Measurements from ENCODE around the gene SCYL2. TPM values are rescaled to one million over a fixed set of nuclear protein-coding genes. Genes with fewer than 3 reads are reported as not detected.
"Not testable (repeated sequence)": the region's sequence is repeated elsewhere in the genome, so short reads cannot be mapped to it uniquely, and the experiment has no call there.

SCYL2 gene
- total RNA-seq, 1 donor from 2014 or later, result 38.7 TPM

DNA sequence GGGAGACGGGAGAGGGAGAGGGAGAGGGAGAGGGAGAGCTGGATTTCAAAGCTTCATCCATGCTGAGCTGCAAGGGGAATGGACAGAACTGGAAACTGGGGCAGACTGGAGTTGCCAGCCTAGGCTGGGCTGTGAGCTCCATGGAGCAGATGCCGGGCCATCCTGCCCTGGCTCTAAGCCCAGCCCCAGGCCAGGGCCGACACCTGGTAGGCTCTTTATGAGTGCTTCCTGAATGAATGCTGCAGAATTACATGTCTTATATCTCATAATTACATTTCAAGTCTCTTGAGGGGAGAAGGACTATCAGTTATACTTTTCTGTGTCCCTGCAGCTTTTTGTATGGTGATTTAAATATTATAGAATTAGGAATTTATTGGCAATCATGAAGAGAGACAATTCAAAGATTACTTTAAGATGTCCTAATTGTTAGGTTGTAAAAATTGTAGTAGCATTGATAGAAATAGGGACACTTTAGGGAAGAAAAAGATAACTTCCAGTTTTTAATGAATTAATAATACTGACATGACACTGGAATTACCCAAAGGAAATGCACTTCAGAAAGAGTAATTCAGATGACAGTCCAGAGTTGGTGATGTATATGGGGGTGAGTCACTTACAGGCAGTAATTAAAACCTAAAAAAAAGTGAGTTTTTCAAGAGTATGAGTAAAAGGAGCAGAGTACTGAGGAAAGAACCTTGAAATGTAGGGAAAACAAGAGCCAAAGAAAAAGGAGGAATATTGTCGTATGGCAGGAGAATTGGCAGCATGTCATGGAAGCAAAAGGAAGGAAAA is 29.0 kb downstream of the SCYL2 start:
- Mint-ChIP-seq H3K36me3 (ENCODE audit: low read depth) (peaks cover 46% of the 10 kb centered on the region), H3K27me3 (no peaks in the 10 kb centered on the region), H3K4me1 (no peaks in the 10 kb centered on the region), H3K9me3 (peaks cover 6% of the 10 kb centered on the region), H3K27ac (no peak overlapping the region), H3K4me3 (no peak overlapping the region)
- TF ChIP-seq, protein P1, sequence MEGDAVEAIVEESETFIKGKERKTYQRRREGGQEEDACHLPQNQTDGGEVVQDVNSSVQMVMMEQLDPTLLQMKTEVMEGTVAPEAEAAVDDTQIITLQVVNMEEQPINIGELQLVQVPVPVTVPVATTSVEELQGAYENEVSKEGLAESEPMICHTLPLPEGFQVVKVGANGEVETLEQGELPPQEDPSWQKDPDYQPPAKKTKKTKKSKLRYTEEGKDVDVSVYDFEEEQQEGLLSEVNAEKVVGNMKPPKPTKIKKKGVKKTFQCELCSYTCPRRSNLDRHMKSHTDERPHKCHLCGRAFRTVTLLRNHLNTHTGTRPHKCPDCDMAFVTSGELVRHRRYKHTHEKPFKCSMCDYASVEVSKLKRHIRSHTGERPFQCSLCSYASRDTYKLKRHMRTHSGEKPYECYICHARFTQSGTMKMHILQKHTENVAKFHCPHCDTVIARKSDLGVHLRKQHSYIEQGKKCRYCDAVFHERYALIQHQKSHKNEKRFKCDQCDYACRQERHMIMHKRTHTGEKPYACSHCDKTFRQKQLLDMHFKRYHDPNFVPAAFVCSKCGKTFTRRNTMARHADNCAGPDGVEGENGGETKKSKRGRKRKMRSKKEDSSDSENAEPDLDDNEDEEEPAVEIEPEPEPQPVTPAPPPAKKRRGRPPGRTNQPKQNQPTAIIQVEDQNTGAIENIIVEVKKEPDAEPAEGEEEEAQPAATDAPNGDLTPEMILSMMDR (IDR thresholded peaks at IDR 0.05), result no peak
- ATAC-seq (ENCODE audit: low read depth), result no peak
- ChIA-PET POLR2A (no interaction called here), CTCF (no interaction called here)
- no peak for DNase-seq
- intact Hi-C loops (cut with micrococcal nuclease), result no loop called here

DNA sequence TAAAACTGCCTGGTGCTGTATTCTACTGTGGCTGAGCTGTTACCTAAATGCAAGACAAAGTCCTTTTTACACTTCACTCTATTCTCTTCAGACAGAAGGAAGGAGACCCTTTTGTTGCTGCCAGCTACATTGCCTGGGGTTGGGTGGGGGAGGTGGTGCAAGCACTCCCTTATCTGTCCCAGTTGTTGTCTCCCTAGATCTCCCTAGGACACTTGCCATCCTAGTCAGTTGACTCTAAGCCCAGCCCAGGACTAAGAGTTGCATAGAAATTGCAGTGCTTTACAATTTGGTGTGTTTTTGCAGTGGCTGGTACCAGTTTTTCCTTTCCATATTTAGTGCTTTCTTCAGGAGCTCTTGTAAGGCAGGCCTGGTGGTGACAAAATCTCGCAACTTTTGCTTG is 35.1 kb downstream of the SCYL2 start:
- H3K36me3 Mint-ChIP-seq (ENCODE audit: low read depth), result peaks cover 75% of the 10 kb centered on the region
- intact Hi-C loops (cut with micrococcal nuclease), result no loop called here
- H3K4me1 Mint-ChIP-seq, result no peaks in the 10 kb centered on the region
- peaks cover 20% of the 10 kb centered on the region for H3K9me3 Mint-ChIP-seq
- TF ChIP-seq, protein P1 (IDR thresholded peaks at IDR 0.05), result no peak
- no peak overlapping the region for H3K4me3 Mint-ChIP-seq
- no peak overlapping the region for H3K27ac Mint-ChIP-seq
- POLR2A ChIA-PET, result no interaction called here
- CTCF ChIA-PET, result no interaction called here
- no peaks in the 10 kb centered on the region for H3K27me3 Mint-ChIP-seq
- DNase-seq (no peak), ATAC-seq (ENCODE audit: low read depth) (no peak)

DNA sequence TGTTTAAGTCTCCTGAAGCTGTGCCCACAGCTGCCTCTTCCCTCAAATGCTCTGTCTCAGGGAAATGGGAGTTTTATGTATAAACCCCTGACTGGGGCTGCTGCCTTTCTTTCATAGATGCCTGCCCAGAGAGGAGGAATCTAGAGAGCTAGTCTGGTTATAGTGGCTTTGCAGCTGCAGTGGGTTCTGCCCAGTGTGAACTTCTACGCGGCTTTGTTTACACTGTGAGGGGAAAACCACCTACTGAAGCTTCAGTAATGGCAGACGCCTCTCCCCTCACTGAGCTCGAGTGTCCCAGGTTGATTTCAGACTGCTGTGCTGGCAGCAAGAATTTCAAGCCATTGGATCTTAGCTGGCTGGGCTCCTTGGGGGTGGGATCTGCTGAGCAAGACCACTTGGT is 36.9 kb downstream of the SCYL2 start:
- POLR2A ChIA-PET, result no interaction called here
- peaks cover 27% of the 10 kb centered on the region for H3K9me3 Mint-ChIP-seq
- H3K36me3 Mint-ChIP-seq (ENCODE audit: low read depth), result peaks cover 69% of the 10 kb centered on the region
- no peaks in the 10 kb centered on the region for H3K4me1 Mint-ChIP-seq
- DNase-seq, result no peak
- intact Hi-C loops (cut with micrococcal nuclease), result no loop called here
- CTCF ChIA-PET, result no interaction called here
- H3K4me3 Mint-ChIP-seq, result no peak overlapping the region
- no peak overlapping the region for H3K27ac Mint-ChIP-seq
- H3K27me3 Mint-ChIP-seq, result no peaks in the 10 kb centered on the region
- TF ChIP-seq, protein P1 (IDR thresholded peaks at IDR 0.05), result no peak
- no peak for ATAC-seq (ENCODE audit: low read depth)

DNA sequence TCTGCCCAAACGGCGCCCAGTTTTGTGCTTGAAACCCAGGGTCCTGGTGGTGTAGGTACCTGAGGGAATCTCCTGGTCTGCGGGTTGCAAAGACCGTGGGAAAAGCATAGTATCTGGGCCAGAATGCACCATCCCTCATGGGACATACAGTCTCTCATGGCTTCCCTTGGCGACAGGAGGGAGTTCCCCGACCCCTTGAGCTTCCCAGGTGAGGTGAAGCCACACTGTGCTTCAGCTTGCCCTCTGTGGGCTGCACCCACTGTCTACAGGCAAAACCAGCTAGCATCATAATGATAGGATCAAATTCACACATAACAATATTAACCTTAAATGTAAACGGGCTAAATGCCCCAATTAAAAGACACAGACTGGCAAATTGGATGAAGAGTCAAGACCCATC is 37.4 kb downstream of the SCYL2 start:
- peaks cover 69% of the 10 kb centered on the region for H3K36me3 Mint-ChIP-seq (ENCODE audit: low read depth)
- H3K27ac Mint-ChIP-seq; H3K27me3 Mint-ChIP-seq; ATAC-seq (ENCODE audit: low read depth); H3K4me1 Mint-ChIP-seq; DNase-seq; POLR2A ChIA-PET; intact Hi-C loops (cut with micrococcal nuclease); CTCF ChIA-PET; H3K4me3 Mint-ChIP-seq: not testable (repeated sequence)
- peaks cover 27% of the 10 kb centered on the region for H3K9me3 Mint-ChIP-seq

DNA sequence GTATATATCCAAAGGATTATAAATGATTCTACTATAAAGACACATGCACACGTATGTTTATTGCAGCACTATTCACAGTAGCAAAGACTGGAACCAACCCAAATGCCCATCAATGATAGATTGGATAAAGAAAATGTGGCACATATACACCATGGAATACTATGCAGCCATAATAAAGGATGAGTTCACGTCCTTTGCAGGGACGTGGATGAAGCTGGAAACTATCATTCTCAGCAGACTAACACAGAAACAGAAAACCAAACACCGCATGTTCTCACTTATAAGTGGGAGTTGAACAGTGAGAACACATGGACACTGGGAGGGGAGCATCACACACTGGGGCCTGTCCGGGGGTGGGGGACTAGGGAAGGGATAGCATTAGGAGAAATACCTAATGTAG is 41.2 kb downstream of the SCYL2 start:
- H3K4me3 Mint-ChIP-seq; intact Hi-C loops (cut with micrococcal nuclease); H3K27me3 Mint-ChIP-seq; DNase-seq; H3K4me1 Mint-ChIP-seq; POLR2A ChIA-PET; ATAC-seq (ENCODE audit: low read depth); CTCF ChIA-PET; H3K27ac Mint-ChIP-seq: not testable (repeated sequence)
- Mint-ChIP-seq H3K36me3 (ENCODE audit: low read depth) (peaks cover 59% of the 10 kb centered on the region), H3K9me3 (peaks cover 17% of the 10 kb centered on the region)

DNA sequence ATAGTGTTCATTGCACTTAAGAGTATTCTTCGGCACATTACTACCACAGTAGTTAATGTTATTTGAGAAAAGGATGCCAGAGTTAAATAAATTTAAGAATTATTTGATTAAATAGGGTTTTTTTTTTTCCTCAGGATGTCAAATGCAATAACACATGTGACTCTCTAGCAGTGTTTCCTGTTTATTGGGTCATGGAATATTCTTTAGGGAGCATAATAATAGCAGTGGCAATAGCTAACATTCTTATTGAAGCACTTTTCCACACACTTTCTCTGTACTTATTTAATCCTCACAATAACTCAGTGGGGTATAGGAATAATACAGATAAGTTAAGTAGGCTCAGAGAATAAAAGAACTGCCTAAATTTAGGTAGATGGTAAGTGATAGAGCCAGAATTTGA is 44.3 kb downstream of the SCYL2 start:
- Mint-ChIP-seq H3K4me3 (no peak overlapping the region), H3K4me1 (no peaks in the 10 kb centered on the region), H3K27me3 (no peaks in the 10 kb centered on the region), H3K27ac (no peak overlapping the region), H3K36me3 (ENCODE audit: low read depth) (peaks cover 61% of the 10 kb centered on the region), H3K9me3 (peaks cover 12% of the 10 kb centered on the region)
- DNase-seq (no peak), ATAC-seq (ENCODE audit: low read depth) (no peak)
- CTCF ChIA-PET, result no interaction called here
- intact Hi-C loops (cut with micrococcal nuclease), result no loop called here
- TF ChIP-seq, protein P1 (IDR thresholded peaks at IDR 0.05), result no peak
- POLR2A ChIA-PET, result no interaction called here

Measured in activated B cell treated with CpG ODN at 0.5 μM for 24 hours (primary cell).